HG03280 (cell line): Measurements from ENCODE around the gene NAPSA.
"Not testable (repeated sequence)": the region's sequence is repeated elsewhere in the genome, so short reads cannot be mapped to it uniquely, and the experiment has no call there.

ENCODE experiments used
- ATAC-seq: cut with Tn5 transposase; IDR thresholded peaks from one replicate; pipeline ENCODE4 v1.9.1; 2021; ENCODE audit warnings: mild to moderate bottlenecking, moderate library complexity; ENCODE audit not compliant: unreplicated experiment

The NAPSA gene

GRCh38 chr19:50365434-50366306 lies at the start of gene NAPSA:
NAPSA (minus strand) TSS chr19:50365639; CDS start chr19:50365621, 18 bp downstream.
- ATAC-seq: no peak

DNA sequence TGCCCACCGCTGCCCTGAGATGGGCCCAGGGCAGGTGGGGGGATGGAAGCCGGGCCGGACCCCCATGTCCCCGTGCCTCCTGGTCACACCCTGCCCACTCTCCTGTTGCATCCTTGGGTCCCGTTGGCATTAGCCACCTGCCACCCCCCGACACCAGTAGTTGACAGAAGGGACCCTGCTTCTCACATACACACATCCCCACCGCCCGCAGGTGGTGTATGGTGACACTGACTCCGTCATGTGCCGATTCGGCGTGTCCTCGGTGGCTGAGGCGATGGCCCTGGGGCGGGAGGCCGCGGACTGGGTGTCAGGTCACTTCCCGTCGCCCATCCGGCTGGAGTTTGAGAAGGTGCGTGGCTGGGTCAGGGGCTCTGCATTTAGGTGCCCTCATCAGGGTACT lies 48.1 kb upstream of the NAPSA start:
- no peak for ATAC-seq

DNA sequence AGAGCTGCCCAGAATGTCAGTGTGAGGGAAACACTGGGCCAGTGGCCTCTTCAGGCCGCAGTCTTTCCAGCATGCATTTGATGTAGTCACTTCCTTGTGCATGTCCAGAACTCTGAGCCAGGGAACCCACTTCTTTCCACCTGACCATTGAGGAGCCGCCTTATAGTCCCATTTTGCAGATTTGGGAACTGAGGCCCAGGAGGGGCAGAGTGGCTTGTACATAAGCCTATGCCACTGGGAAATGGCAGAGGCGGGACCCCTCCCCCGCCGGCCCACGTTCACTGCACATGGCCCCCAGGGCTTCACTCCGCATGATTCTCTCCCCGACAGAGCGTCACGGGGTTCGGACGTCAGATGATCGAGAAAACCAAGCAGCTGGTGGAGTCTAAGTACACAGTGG lies 47.7 kb upstream of the NAPSA start:
- no peak for ATAC-seq

- ATAC-seq: no peak
Observed at GRCh38 chr19:50412419-50412818, 47.0 kb upstream of the NAPSA start.

DNA sequence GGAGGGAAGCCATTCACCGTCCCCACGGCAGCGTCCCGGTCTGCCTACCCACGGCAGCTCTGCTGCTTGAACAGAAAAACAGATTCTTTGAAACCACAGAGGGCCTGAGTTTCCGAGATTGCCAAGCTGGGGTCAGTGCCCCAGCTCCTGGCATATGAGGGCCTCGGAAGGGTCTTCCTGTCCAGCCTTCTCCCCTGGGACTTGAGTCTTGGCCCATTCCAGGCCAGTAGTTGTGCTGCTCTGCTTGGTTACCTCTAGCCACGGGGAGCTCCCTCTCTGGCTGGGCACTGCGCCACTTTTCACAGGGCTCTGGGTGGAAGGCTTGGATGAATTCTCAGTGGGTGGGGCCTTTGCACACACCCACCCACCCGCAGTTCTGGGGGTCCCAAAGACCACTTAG lies 44.7 kb upstream of the NAPSA start:
- no peak for ATAC-seq

GRCh38 chr19:50409347-50409746 lies 43.9 kb upstream of the NAPSA start:
- no peak for ATAC-seq

GRCh38 chr19:50406829-50407228 lies 41.4 kb upstream of the NAPSA start:
- no peak for ATAC-seq

GRCh38 chr19:50406156-50406820 lies 40.8 kb upstream of the NAPSA start:
- ATAC-seq: no peak

DNA sequence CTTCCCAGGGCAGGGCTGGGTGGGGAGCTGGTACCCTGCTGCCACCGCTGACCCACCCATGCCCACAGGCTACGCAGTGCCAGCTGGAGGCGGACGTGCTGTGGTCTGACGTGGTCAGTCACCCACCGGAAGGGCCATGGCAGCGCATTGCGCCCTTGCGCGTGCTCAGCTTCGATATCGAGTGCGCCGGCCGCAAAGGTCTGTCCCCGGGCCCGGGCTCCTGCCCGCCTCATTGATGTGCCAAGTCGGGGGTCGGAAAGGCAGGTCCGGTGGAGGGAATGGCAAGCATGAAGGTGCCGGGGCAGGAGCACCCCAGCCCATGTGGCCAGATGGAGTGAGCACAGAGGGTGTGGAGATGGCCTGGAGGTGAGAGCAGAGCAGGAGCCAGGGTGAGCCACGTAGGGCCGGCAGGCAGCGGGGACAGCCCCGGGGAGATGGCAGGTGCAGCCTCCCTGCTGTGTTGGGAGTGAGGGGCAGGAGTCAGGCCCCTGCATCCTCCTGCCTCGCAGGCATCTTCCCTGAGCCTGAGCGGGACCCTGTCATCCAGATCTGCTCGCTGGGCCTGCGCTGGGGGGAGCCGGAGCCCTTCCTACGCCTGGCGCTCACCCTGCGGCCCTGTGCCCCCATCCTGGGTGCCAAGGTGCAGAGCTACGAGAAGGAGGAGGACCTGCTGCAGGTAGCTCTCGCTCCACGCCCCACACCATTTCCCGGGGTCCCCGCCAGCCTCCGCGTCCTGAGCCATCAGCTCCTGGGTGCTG lies 37.3 kb upstream of the NAPSA start:
- no peak for ATAC-seq

DNA sequence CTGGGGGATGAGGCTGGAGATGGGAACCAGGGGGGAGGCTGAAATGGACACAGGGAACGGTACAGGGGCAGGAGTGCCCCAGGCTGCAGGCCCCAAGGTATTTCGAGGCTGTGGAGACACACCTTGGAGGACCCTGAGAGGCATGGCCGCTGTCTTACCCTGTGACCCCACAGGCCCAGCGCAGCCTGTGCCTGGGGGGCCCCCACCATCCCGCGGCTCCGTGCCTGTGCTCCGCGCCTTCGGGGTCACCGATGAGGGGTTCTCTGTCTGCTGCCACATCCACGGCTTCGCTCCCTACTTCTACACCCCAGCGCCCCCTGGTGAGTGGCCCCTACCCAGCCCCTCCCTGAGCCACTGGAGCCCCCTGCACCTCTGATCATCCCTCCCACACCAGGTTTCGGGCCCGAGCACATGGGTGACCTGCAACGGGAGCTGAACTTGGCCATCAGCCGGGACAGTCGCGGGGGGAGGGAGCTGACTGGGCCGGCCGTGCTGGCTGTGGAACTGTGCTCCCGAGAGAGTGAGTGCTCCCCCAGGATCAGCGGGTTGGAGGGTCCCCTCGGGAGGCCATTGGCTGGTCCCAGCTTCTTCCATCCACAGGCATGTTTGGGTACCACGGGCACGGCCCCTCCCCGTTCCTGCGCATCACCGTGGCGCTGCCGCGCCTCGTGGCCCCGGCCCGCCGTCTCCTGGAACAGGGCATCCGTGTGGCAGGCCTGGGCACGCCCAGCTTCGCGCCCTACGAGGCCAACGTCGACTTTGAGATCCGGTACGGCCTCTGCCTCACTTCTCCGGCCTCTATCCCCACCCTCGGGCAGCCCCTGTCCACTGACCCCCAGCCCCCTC lies 36.4 kb upstream of the NAPSA start:
- no peak for ATAC-seq

- ATAC-seq: no peak
Observed at GRCh38 chr19:50399368-50399745, 33.9 kb upstream of the NAPSA start.

DNA sequence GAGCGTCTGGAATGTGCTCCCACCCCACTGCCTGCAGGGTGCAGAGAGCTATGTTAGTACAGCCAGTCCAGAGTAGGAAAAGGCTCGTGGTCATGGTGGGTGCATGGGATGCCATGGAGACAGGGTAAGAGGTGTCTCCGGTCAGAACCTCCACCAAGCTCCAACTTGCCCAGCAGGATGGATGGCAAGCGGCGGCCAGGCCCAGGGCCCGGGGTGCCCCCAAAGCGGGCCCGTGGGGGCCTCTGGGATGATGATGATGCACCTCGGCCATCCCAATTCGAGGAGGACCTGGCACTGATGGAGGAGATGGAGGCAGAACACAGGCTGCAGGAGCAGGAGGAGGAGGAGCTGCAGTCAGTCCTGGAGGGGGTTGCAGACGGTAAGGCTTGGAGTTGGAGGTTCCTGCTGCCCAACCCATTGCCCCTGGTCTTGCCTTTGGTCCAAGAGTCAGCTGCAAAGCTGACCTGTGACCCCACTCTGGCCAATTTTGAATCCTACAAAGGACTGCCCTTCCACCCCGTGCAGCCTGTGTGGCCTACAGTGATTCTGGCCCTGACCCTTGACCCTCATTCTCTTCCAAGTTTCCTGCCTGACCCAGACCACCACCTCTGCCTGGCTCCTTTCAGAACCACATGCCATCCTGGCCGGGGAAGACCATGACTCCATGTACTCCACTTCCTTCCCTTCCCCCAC lies 33.4 kb upstream of the NAPSA start:
- ATAC-seq: no peak

GRCh38 chr19:50394017-50394416 lies 28.6 kb upstream of the NAPSA start:
- ATAC-seq: no peak

- ATAC-seq: no peak
Observed at GRCh38 chr19:50393589-50393988, 28.1 kb upstream of the NAPSA start.

DNA sequence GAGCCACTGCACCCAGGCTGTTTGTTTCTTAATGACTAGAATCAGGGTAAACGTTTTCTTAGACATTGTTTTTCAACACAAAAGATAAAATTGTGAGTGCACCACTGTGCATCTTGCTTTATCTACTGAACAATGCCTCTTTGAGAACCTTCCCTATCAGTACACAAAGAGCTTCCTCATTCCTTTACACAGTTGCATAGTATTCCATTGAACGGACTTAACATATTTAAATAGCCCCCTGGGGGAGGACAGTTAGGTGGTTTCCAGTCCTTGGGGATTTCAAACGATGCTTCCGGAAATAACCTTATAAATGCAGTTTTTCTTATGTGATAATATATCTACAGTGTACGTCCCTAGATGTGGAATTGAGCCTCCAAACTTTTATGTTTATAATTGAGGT lies 27.3 kb upstream of the NAPSA start:
- ATAC-seq: no peak

- not testable (repeated sequence) for ATAC-seq
Observed at GRCh38 chr19:50390952-50391351, 25.5 kb upstream of the NAPSA start.

DNA sequence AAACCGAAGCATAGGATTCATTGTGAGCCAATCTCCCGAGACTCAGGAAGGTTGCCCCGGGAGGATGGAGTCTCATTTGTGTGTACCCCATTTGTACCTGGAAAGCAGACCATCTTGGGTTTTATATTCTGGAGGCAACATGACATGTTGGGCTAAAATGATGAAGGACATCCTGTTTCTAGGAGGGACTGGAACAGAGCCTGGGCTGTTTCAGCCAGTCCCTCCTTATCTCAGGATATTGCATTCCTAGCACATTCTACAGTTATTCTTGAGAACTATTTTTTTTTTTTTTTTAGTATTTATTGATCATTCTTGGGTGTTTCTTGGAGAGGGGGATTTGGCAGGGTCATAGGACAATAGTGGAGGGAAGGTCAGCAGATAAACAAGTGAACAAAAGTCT lies 24.9 kb upstream of the NAPSA start:
- not testable (repeated sequence) for ATAC-seq

DNA sequence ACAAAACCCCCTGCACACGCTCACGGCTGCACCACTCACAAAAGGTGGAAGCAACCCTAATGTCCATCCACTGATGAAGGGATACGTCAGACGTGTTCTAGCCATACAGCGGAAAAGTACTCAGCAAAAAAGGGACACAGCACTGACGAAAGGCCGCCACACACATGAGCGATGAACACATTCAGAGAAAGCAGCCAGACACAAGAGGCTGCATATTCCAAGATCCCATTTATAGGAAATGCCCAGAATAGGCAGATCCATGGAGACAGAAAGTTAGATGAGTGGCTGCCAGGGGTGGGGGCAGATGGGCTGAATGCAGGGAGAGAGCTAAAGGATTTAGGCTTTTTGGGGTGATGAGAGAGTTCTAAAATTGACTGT lies 22.4 kb upstream of the NAPSA start:
- ATAC-seq: no peak

DNA sequence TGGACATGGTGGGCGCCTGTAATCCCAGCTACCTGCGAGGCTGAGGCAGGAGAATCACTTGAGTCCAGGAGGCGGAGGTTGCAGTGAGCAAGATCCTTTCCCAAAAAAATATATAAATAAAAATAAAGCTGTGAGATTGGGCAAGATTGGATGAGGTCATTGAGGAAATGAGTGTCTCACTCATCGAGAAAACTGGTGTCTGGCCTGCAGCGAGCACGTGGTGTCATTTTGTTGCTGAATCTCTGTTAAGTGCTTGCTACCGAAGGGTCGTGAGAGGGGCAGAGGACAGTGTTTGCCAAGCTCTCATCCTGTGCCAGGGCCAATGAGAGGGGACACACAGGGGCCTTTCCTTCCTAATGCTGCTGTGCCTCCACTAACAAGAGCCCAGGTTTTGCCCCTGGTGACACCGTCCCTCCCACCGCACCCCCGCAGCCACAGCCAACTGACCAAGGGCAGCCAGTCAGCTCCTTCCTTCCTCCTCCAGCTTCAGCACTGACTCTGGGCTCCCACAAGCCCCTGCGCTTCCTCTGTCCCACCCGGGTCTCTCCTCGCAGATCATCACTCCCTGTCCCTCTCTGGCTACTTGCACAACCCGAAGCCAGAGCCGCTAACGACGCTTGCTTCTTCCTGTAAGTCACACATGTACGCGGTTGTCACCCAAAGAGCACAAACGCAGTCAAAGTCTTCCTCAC lies 21.9 kb upstream of the NAPSA start:
- ATAC-seq: no peak
